DND-41 (cell line): ENCODE data around the gene BAG3.

Experiments used
- ATAC-seq: fragments of 200-7000 bp; cut with Tn5 transposase; 3 replicates; pipeline ENCODE4 v1.9.1; 2021; ENCODE audit warnings: low read depth; ENCODE audit not compliant: insufficient read depth
- DNase-seq: peaks from one replicate; pipeline ENCODE4 v3.0.0-alpha.2; 2020
- H2AFZ ChIP-seq: 2 replicates; pipeline ENCODE4 v1.6.0; 2012; ENCODE audit warnings: low read depth, low read length
- H3K27ac ChIP-seq: 2 replicates; pipeline ENCODE4 v1.5.1; 2012; ENCODE audit warnings: low read length, inconsistent platforms
- H3K27me3 ChIP-seq: fragments of 200-600 bp; sonication (generic); 2 replicates; pipeline ENCODE4 v1.6.0; 2012; ENCODE audit warnings: low read length, mild to moderate bottlenecking, inconsistent platforms; ENCODE audit not compliant: insufficient read depth, poor library complexity
- H3K36me3 ChIP-seq: 2 replicates; pipeline ENCODE4 v1.5.1; 2012; ENCODE audit warnings: low read length, inconsistent platforms; ENCODE audit not compliant: insufficient read depth
- H3K4me1 ChIP-seq: 2 replicates; pipeline ENCODE4 v1.5.1; 2012; ENCODE audit warnings: mild to moderate bottlenecking, low read length; ENCODE audit not compliant: insufficient read depth
- H3K4me2 ChIP-seq: 2 replicates; pipeline ENCODE4 v1.6.0; 2012; ENCODE audit warnings: mild to moderate bottlenecking, moderate library complexity, low read length, inconsistent platforms; ENCODE audit not compliant: insufficient read depth
- H3K4me3 ChIP-seq, 2 experiments: fragments of 200-600 bp in 1 of 2; shearing (Covaris generic) in 1 of 2; 2 replicates each; pipeline ENCODE4 v1.5.1; 2012 to 2016; ENCODE audit warnings: inconsistent platforms in 2 of 2, low read length in 2 of 2, mild to moderate bottlenecking in 2 of 2, low read depth in 1 of 2, moderate library complexity in 1 of 2
- H3K79me2 ChIP-seq: 2 replicates; pipeline ENCODE4 v1.6.0; 2012; ENCODE audit warnings: low read length, inconsistent platforms; ENCODE audit not compliant: insufficient read depth
- H3K9ac ChIP-seq: 2 replicates; pipeline ENCODE4 v1.6.0; 2012; ENCODE audit warnings: low read depth, mild to moderate bottlenecking, inconsistent platforms, low read length, moderate library complexity
- H3K9me3 ChIP-seq: 2 replicates; pipeline ENCODE4 v1.5.1; 2012; ENCODE audit warnings: low read length, moderate library complexity, mild to moderate bottlenecking, inconsistent platforms; ENCODE audit not compliant: insufficient read depth, severe bottlenecking
- H4K20me1 ChIP-seq: 2 replicates; pipeline ENCODE4 v1.6.0; 2012; ENCODE audit warnings: low read length; ENCODE audit not compliant: insufficient read depth
- EZH2 ChIP-seq: IDR thresholded peaks from 3 replicates; pipeline ENCODE4 v1.6.1; 2012; ENCODE audit warnings: borderline replicate concordance, low read depth, mild to moderate bottlenecking, moderate library complexity, low read length, inconsistent platforms; ENCODE audit not compliant: severe bottlenecking
- TF ChIP-seq, protein P1 (sequence below): IDR thresholded peaks from 2 replicates; pipeline ENCODE4 v1.5.1; 2012; ENCODE audit warnings: borderline replicate concordance, low read length, moderate library complexity, mild to moderate bottlenecking; ENCODE audit not compliant: poor library complexity, severe bottlenecking; ENCODE audit errors: extremely low read depth

The BAG3 gene

DNA sequence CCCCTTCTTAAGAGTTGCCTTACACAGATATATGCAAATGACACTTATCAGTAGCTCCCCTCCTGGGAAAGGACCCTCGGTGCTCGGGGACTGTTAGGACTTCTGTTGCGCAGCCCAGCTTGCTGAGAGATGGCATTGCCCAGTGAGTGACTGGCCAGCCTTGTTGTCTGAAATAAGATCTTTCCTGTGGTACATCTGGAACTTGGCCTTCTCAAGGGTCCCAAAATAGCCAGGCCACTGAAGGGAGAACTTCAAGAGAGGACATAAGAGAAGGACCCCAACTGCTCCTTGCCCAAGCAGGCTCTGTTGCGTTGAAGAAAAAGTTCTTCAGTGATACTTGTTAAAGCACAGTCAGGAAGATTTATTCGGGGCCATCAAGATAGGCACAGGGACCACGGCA lies 17.3 kb downstream of the BAG3 start:
- Histone ChIP-seq H2AFZ (no peak overlapping the region), H3K79me2 (no peaks in the 10 kb centered on the region), H4K20me1 (peaks cover 3% of the 10 kb centered on the region; the same call in 1 of the 2 replicates), H3K4me2 (no peak overlapping the region), H3K4me3 (no peak overlapping the region), H3K9ac (no peak overlapping the region), H3K27ac (no peak overlapping the region), H3K4me1 (no peaks in the 10 kb centered on the region), H3K36me3 (peaks cover 14% of the 10 kb centered on the region; the same call in 1 of the 2 replicates), H3K27me3 (no peaks in the 10 kb centered on the region), H3K9me3 (no peaks in the 10 kb centered on the region)
- ATAC-seq (no peak), DNase-seq (no peak)
- TF ChIP-seq, protein P1, sequence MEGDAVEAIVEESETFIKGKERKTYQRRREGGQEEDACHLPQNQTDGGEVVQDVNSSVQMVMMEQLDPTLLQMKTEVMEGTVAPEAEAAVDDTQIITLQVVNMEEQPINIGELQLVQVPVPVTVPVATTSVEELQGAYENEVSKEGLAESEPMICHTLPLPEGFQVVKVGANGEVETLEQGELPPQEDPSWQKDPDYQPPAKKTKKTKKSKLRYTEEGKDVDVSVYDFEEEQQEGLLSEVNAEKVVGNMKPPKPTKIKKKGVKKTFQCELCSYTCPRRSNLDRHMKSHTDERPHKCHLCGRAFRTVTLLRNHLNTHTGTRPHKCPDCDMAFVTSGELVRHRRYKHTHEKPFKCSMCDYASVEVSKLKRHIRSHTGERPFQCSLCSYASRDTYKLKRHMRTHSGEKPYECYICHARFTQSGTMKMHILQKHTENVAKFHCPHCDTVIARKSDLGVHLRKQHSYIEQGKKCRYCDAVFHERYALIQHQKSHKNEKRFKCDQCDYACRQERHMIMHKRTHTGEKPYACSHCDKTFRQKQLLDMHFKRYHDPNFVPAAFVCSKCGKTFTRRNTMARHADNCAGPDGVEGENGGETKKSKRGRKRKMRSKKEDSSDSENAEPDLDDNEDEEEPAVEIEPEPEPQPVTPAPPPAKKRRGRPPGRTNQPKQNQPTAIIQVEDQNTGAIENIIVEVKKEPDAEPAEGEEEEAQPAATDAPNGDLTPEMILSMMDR = no peak
- TF ChIP-seq EZH2 = no peak

DNA sequence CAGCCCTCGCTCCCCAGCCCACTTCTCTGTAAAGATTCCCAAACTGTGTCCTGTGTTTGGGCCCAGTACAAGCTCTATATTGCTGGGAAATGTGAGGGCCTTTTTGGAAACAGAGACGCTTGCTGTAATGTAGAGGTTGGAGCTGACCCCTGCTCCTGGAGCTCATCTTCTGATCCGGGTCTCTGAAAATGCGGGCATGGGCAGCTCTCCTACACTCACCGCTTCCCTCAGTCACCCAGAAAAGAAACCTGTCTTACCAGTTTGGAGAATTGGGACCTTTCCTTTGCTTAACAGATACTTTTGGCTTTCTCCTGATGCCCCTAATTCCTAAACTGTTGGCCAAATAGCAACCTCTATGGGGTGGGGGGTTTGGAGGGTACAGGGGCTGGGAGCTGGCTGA lies 18.2 kb downstream of the BAG3 start:
- Histone ChIP-seq H3K79me2 (no peaks in the 10 kb centered on the region), H3K27ac (no peak overlapping the region), H3K27me3 (no peaks in the 10 kb centered on the region), H3K4me1 (no peaks in the 10 kb centered on the region), H2AFZ (no peak overlapping the region), H3K9me3 (no peaks in the 10 kb centered on the region), H3K36me3 (peaks cover 14% of the 10 kb centered on the region; the same call in 1 of the 2 replicates), H3K4me3 (no peak overlapping the region), H3K4me2 (no peak overlapping the region), H4K20me1 (peaks cover 3% of the 10 kb centered on the region; the same call in 1 of the 2 replicates), H3K9ac (no peak overlapping the region)
- no peak for ATAC-seq
- no peak for DNase-seq
- TF ChIP-seq EZH2 = no peak
- TF ChIP-seq, protein P1 = no peak

DNA sequence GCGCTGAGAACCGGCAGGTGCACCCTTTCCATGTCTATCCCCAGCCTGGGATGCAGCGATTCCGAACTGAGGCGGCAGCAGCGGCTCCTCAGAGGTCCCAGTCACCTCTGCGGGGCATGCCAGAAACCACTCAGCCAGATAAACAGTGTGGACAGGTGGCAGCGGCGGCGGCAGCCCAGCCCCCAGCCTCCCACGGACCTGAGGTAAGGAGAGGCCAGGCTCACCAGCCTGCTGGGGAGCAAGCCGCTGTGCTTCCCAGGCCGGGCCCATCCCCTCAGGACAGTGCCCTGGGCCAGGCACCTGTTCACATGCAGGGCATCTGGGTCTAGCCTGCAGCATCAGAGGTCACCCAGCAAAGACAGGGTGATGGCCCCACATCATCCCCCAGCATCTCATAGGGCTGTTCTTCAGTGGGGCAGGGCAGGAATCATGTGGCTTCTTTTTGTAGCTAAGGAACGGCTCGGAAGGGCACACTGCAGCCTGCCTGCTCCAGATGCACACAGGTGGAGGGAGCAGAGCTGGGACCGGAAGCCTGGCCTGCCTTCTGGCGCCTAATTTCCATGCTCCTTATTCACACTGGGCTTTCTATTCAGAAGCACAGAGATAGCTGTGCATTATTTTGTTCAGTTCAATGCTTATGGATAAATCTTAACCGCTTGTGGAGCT lies 18.9 kb downstream of the BAG3 start:
- Histone ChIP-seq H3K9me3 (no peaks in the 10 kb centered on the region), H3K9ac (no peak overlapping the region), H3K79me2 (no peaks in the 10 kb centered on the region), H3K4me1 (no peaks in the 10 kb centered on the region), H4K20me1 (peaks cover 3% of the 10 kb centered on the region; the same call in 1 of the 2 replicates), H2AFZ (no peak overlapping the region), H3K27me3 (no peaks in the 10 kb centered on the region), H3K4me3 (no peak overlapping the region), H3K27ac (no peak overlapping the region), H3K4me2 (no peak overlapping the region), H3K36me3 (peaks cover 14% of the 10 kb centered on the region; the same call in 1 of the 2 replicates)
- DNase-seq = no peak
- TF ChIP-seq, protein P1 = no peak
- no peak for TF ChIP-seq EZH2
- ATAC-seq = no peak
